Mesothelial cell of epicardium (in vitro differentiated cells): ENCODE measurements around the gene TIMM13. TPM values are rescaled to one million over a fixed set of nuclear protein-coding genes. Genes with fewer than 3 reads are reported as not detected.

Experiments used
- DNase-seq, 2 experiments: peaks; one replicate each; pipeline ENCODE4 v3.0.0; 2021; ENCODE audit warnings: low spot score in 2 of 2; ENCODE audit not compliant: unreplicated experiment in 2 of 2
- H3K27ac Mint-ChIP-seq: 2 replicates; pipeline ENCODE4 v1.8.0; 2021; ENCODE audit warnings: mixed read lengths
- H3K27me3 Mint-ChIP-seq: 2 replicates; pipeline ENCODE4 v1.8.0; 2021; ENCODE audit warnings: low read depth, mixed read lengths
- H3K36me3 Mint-ChIP-seq: 2 replicates; pipeline ENCODE4 v1.8.0; 2021; ENCODE audit warnings: mixed read lengths
- H3K4me1 Mint-ChIP-seq: 2 replicates; pipeline ENCODE4 v1.8.0; 2021; ENCODE audit warnings: mixed read lengths
- H3K4me3 Mint-ChIP-seq: 2 replicates; pipeline ENCODE4 v1.8.0; 2021; ENCODE audit warnings: mild to moderate bottlenecking, moderate library complexity, mixed read lengths
- H3K9me3 Mint-ChIP-seq: 2 replicates; pipeline ENCODE4 v1.8.0; 2021; ENCODE audit warnings: mixed read lengths
- CTCF ChIP-seq: fragments of 200-600 bp; sonication (generic); IDR thresholded peaks from one replicate; pipeline ENCODE4 v1.5.0; 2021; ENCODE audit warnings: antibody characterized with exemption; ENCODE audit not compliant: unreplicated experiment
- total RNA-seq: library from RNA; stranded (reverse); gene quantifications from 3 replicates; pipeline ENCODE4 v1.2.1, GENCODE V29; 2021

TIMM13 gene
- total RNA-seq, 1 donor from 2014 or later = 102 TPM

- no peak for DNase-seq
- TF ChIP-seq CTCF = no peak
- peak overlapping the region; percentile 86 for H3K27ac Mint-ChIP-seq
- H3K9me3 Mint-ChIP-seq = no peaks in the 10 kb centered on the region
- no peaks in the 10 kb centered on the region for H3K36me3 Mint-ChIP-seq
- H3K27me3 Mint-ChIP-seq = no peaks in the 10 kb centered on the region
- peaks cover 10% of the 10 kb centered on the region for H3K4me1 Mint-ChIP-seq
- peak overlapping the region; percentile 88 for H3K4me3 Mint-ChIP-seq
These were observed 1.5 kb downstream of the TIMM13 start for GRCh38 chr19:2425622-2426581.

- peak; percentile 41 for TF ChIP-seq CTCF
- no peak overlapping the region for H3K27ac Mint-ChIP-seq
- no peaks in the 10 kb centered on the region for H3K9me3 Mint-ChIP-seq
These were observed 2.4 kb downstream of the TIMM13 start for GRCh38 chr19:2424686-2425621.

GRCh38 chr19:2423915-2424685, 3.3 kb downstream of the TIMM13 start:
- Mint-ChIP-seq H3K4me1 (peaks cover 10% of the 10 kb centered on the region), H3K4me3 (peak overlapping the region; percentile 22), H3K27ac (no peak overlapping the region), H3K27me3 (no peaks in the 10 kb centered on the region), H3K9me3 (no peaks in the 10 kb centered on the region), H3K36me3 (no peaks in the 10 kb centered on the region)
- DNase-seq = no peak
- no peak for TF ChIP-seq CTCF

More at GRCh38 chr19:2424686-2425621, 2.4 kb downstream of the TIMM13 start:
- peak in 1 of 2 experiments; percentile 74 for DNase-seq
- H3K36me3 Mint-ChIP-seq = no peaks in the 10 kb centered on the region
- H3K4me3 Mint-ChIP-seq = peak overlapping the region; percentile 88
- peaks cover 10% of the 10 kb centered on the region for H3K4me1 Mint-ChIP-seq
- no peaks in the 10 kb centered on the region for H3K27me3 Mint-ChIP-seq

- no peak for TF ChIP-seq CTCF
- H3K36me3 Mint-ChIP-seq = no peaks in the 10 kb centered on the region
- no peak for DNase-seq
- peaks cover 10% of the 10 kb centered on the region for H3K4me1 Mint-ChIP-seq
- no peak overlapping the region for H3K4me3 Mint-ChIP-seq
- H3K27me3 Mint-ChIP-seq = no peaks in the 10 kb centered on the region
- H3K9me3 Mint-ChIP-seq = no peaks in the 10 kb centered on the region
- H3K27ac Mint-ChIP-seq = no peak overlapping the region
These were observed 4.1 kb downstream of the TIMM13 start for GRCh38 chr19:2423071-2423914.
